HepG2 (cell line): ENCODE data around the gene NRSN2. TPM values are rescaled to one million over a fixed set of nuclear protein-coding genes. Genes with fewer than 3 reads are reported as not detected.

ENCODE experiments used
- NFYB ChIP-seq: sonication (generic); formaldehyde crosslinking; IDR thresholded peaks from 2 replicates; pipeline ENCODE4 v1.4.0; 2020; ENCODE audit warnings: missing genetic modification reagents
- PITX1 ChIP-seq: sonication (generic); formaldehyde crosslinking; IDR thresholded peaks from 2 replicates; pipeline ENCODE4 v1.5.1; 2020; ENCODE audit warnings: mild to moderate bottlenecking, missing genetic modification reagents
- YEATS2 ChIP-seq: sonication (generic); formaldehyde crosslinking; IDR thresholded peaks from 2 replicates; pipeline ENCODE4 v1.4.0; 2020; ENCODE audit warnings: missing genetic modification reagents, borderline replicate concordance
- ZNF577 ChIP-seq: sonication (generic); formaldehyde crosslinking; IDR thresholded peaks from 2 replicates; pipeline ENCODE4 v1.4.0; 2020; ENCODE audit warnings: mild to moderate bottlenecking, low read depth, missing genetic modification reagents, borderline replicate concordance
- polyA plus RNA-seq, 8 experiments: library from polyadenylated mRNA; depleted of rRNA in 3 of 8; stranded (reverse) in 7 of 8; unstranded in 1 of 8; fragments of >200 nt; fragmentation: Illumina TruSeq in 4 of 8; extraction: Trizol in 4 of 8; gene quantifications; 2 replicates each; pipeline versions ENCODE4 v1.2.1 to v1.2.3, GENCODE V29; 2011 to 2016; ENCODE audit warnings: low read depth in 4 of 8, missing spikeins in 1 of 8, mixed read lengths in 1 of 8; ENCODE audit not compliant: insufficient read depth in 1 of 8
- total RNA-seq, 5 experiments: library from RNA; depleted of rRNA; stranded (reverse); fragments of >200 nt; fragmentation: Illumina TruSeq; extraction: Trizol; gene quantifications; 2 replicates each; pipeline ENCODE4 v1.2.3, GENCODE V29; 2016; ENCODE audit warnings: low read depth in 1 of 5
- TF ChIP-seq, protein P1 (sequence below): sonication (generic); formaldehyde crosslinking; IDR thresholded peaks from 2 replicates; pipeline ENCODE4 v1.8.0; 2022; ENCODE audit warnings: missing genetic modification reagents, mild to moderate bottlenecking, borderline replicate concordance
- TF ChIP-seq, protein P2 (sequence below): sonication (generic); formaldehyde crosslinking; IDR thresholded peaks from 2 replicates; pipeline ENCODE4 v1.5.0; 2020; ENCODE audit warnings: missing genetic modification reagents
- TF ChIP-seq, protein P3 (sequence below): sonication (generic); formaldehyde crosslinking; IDR thresholded peaks from one replicate; pipeline ENCODE4 v1.5.1; 2020; ENCODE audit warnings: mild to moderate bottlenecking, missing genetic modification reagents; ENCODE audit errors: not compliant biosample characterization
- TF ChIP-seq, protein P4 (sequence below): sonication (generic); formaldehyde crosslinking; conservative IDR thresholded peaks from 2 replicates; pipeline ENCODE4 v1.8.1; 2023; ENCODE audit warnings: missing genetic modification reagents
- TF ChIP-seq, protein P5 (sequence below): sonication (generic); IDR thresholded peaks from 2 replicates; pipeline ENCODE4 v1.6.1; 2016; ENCODE audit warnings: low read depth, borderline replicate concordance
- TF ChIP-seq, protein P6 (sequence below): sonication (generic); formaldehyde crosslinking; IDR thresholded peaks from 2 replicates; pipeline ENCODE4 v1.8.0; 2022; ENCODE audit warnings: mild to moderate bottlenecking, missing genetic modification reagents; ENCODE audit not compliant: insufficient replicate concordance
- TF ChIP-seq, protein P7 (sequence below): sonication (generic); formaldehyde crosslinking; conservative IDR thresholded peaks from 2 replicates; pipeline ENCODE4 v1.4.0; 2020; ENCODE audit warnings: missing genetic modification reagents

NRSN2 gene
- total and polyA plus RNA-seq, 2 of the 13 experiments (the other 11 are each of a cell fraction or from before 2014, with no cell fraction given), result 32.3 to 49.4 TPM

DNA sequence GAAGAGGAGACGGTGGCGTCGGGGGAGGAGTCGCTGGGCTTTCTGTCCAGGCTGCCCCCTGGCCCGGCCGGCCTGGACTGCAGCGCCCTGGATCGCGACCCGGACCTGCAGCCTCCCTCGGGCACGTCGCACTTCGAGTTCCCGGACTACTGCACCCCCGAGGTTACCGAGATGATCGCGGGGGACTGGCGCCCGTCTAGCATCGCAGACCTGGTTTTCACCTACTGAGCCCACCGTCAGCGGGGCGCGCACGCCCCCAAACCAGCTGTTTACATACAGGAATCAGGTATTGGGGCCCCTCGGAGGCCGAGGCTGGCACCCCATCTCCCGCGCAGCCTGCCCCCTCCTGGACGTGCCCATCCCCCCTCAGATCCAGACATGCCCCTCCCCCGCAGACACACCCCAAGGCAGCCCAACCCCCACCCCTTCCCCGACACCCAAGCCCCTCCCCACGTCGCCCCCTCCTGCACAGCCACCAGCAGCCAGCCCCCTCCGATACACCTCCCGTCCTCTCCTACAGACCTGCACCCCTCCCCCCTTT lies 20.2 kb upstream of the NRSN2 start (continued):
- TF ChIP-seq, protein P1, sequence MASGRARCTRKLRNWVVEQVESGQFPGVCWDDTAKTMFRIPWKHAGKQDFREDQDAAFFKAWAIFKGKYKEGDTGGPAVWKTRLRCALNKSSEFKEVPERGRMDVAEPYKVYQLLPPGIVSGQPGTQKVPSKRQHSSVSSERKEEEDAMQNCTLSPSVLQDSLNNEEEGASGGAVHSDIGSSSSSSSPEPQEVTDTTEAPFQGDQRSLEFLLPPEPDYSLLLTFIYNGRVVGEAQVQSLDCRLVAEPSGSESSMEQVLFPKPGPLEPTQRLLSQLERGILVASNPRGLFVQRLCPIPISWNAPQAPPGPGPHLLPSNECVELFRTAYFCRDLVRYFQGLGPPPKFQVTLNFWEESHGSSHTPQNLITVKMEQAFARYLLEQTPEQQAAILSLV, result 0 out of 2 replicates have a peak, but pooled peaks have one; percentile 4
- TF ChIP-seq NFYB (CRISPR knock-in tag) (no peak), PITX1 (0 out of 2 replicates have a peak, but pooled peaks have one; percentile 6), ZNF577 (no peak), YEATS2 (no peak)
- TF ChIP-seq, protein P2, sequence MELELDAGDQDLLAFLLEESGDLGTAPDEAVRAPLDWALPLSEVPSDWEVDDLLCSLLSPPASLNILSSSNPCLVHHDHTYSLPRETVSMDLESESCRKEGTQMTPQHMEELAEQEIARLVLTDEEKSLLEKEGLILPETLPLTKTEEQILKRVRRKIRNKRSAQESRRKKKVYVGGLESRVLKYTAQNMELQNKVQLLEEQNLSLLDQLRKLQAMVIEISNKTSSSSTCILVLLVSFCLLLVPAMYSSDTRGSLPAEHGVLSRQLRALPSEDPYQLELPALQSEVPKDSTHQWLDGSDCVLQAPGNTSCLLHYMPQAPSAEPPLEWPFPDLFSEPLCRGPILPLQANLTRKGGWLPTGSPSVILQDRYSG (CRISPR knock-in tag), result no peak
- TF ChIP-seq, protein P3, sequence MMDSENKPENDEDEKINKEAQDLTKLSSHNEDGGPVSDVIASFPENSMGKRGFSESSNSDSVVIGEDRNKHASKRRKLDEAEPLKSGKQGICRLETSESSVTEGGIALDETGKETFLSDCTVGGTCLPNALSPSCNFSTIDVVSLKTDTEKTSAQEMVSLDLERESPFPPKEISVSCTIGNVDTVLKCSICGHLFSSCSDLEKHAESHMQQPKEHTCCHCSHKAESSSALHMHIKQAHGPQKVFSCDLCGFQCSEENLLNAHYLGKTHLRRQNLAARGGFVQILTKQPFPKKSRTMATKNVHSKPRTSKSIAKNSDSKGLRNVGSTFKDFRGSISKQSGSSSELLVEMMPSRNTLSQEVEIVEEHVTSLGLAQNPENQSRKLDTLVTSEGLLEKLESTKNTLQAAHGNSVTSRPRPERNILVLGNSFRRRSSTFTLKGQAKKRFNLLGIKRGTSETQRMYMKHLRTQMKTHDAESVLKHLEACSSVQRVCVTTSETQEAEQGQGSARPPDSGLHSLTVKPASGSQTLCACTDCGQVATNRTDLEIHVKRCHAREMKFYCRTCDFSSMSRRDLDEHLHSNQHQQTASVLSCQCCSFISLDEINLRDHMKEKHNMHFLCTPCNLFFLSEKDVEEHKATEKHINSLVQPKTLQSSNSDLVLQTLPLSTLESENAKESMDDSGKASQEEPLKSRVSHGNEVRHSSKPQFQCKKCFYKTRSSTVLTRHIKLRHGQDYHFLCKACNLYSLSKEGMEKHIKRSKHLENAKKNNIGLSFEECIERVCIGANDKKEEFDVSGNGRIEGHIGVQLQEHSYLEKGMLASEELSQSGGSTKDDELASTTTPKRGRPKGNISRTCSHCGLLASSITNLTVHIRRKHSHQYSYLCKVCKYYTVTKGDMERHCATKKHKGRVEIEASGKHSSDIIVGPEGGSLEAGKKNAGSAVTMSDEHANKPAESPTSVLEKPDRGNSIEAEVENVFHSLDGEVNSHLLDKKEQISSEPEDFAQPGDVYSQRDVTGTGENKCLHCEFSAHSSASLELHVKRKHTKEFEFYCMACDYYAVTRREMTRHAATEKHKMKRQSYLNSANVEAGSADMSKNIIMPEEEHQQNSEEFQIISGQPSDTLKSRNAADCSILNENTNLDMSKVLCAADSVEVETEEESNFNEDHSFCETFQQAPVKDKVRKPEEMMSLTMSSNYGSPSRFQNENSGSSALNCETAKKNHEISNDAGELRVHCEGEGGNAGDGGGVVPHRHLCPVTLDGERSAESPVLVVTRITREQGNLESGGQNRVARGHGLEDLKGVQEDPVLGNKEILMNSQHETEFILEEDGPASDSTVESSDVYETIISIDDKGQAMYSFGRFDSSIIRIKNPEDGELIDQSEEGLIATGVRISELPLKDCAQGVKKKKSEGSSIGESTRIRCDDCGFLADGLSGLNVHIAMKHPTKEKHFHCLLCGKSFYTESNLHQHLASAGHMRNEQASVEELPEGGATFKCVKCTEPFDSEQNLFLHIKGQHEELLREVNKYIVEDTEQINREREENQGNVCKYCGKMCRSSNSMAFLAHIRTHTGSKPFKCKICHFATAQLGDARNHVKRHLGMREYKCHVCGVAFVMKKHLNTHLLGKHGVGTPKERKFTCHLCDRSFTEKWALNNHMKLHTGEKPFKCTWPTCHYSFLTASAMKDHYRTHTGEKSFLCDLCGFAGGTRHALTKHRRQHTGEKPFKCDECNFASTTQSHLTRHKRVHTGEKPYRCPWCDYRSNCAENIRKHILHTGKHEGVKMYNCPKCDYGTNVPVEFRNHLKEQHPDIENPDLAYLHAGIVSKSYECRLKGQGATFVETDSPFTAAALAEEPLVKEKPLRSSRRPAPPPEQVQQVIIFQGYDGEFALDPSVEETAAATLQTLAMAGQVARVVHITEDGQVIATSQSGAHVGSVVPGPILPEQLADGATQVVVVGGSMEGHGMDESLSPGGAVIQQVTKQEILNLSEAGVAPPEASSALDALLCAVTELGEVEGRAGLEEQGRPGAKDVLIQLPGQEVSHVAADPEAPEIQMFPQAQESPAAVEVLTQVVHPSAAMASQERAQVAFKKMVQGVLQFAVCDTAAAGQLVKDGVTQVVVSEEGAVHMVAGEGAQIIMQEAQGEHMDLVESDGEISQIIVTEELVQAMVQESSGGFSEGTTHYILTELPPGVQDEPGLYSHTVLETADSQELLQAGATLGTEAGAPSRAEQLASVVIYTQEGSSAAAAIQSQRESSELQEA, result peak; percentile 38
- TF ChIP-seq, protein P4, sequence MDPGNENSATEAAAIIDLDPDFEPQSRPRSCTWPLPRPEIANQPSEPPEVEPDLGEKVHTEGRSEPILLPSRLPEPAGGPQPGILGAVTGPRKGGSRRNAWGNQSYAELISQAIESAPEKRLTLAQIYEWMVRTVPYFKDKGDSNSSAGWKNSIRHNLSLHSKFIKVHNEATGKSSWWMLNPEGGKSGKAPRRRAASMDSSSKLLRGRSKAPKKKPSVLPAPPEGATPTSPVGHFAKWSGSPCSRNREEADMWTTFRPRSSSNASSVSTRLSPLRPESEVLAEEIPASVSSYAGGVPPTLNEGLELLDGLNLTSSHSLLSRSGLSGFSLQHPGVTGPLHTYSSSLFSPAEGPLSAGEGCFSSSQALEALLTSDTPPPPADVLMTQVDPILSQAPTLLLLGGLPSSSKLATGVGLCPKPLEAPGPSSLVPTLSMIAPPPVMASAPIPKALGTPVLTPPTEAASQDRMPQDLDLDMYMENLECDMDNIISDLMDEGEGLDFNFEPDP (CRISPR knock-in tag), result no peak
- TF ChIP-seq, protein P5, sequence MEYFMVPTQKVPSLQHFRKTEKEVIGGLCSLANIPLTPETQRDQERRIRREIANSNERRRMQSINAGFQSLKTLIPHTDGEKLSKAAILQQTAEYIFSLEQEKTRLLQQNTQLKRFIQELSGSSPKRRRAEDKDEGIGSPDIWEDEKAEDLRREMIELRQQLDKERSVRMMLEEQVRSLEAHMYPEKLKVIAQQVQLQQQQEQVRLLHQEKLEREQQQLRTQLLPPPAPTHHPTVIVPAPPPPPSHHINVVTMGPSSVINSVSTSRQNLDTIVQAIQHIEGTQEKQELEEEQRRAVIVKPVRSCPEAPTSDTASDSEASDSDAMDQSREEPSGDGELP, result 0 out of 2 replicates have a peak, but pooled peaks have one; percentile 4
- TF ChIP-seq, protein P6, sequence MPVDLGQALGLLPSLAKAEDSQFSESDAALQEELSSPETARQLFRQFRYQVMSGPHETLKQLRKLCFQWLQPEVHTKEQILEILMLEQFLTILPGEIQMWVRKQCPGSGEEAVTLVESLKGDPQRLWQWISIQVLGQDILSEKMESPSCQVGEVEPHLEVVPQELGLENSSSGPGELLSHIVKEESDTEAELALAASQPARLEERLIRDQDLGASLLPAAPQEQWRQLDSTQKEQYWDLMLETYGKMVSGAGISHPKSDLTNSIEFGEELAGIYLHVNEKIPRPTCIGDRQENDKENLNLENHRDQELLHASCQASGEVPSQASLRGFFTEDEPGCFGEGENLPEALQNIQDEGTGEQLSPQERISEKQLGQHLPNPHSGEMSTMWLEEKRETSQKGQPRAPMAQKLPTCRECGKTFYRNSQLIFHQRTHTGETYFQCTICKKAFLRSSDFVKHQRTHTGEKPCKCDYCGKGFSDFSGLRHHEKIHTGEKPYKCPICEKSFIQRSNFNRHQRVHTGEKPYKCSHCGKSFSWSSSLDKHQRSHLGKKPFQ (CRISPR knock-in tag), result no peak
- TF ChIP-seq, protein P7, sequence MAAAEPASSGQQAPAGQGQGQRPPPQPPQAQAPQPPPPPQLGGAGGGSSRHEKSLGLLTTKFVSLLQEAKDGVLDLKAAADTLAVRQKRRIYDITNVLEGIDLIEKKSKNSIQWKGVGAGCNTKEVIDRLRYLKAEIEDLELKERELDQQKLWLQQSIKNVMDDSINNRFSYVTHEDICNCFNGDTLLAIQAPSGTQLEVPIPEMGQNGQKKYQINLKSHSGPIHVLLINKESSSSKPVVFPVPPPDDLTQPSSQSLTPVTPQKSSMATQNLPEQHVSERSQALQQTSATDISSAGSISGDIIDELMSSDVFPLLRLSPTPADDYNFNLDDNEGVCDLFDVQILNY (CRISPR knock-in tag), result no peak; the same call in 1 of the 2 replicates
